ENCODE measurements around the gene LONRF3. TPM values are rescaled to one million over a fixed set of nuclear protein-coding genes. Genes with fewer than 3 reads are reported as not detected.

The LONRF3 gene
- polyA plus RNA-seq: under 1 TPM; 0.18 to 0.34 TPM

GRCh38 chrX:118974088-118974907 lies at the start of gene LONRF3:
Gene LONRF3 (plus strand): TSS chrX:118974618. CDS start chrX:118974781, 163 bp downstream.
- peaks cover 0 to 3% of the 10 kb centered on the region in 2 donors for H3K9me3 ChIP-seq (ENCODE audit: control insufficient read depth in 2 of 2, insufficient read depth in 1 of 2, low read depth in 1 of 2, low read length in 1 of 2)
- 1 to 36% methylated on average over 44 to 45 of the region's 45 CpGs for WGBS, 2 donors

GRCh38 chrX:118928151-118928550 lies 46.3 kb upstream of the LONRF3 start:
- Histone ChIP-seq H3K27me3 (ENCODE audit: control insufficient read depth in 1 of 2, insufficient read depth in 2 of 2, low read length in 2 of 2) (no peaks in the 10 kb centered on the region), H3K4me3 (ENCODE audit: low read depth in 1 of 2, low read length in 2 of 2) (no peak overlapping the region), H3K9me3 (ENCODE audit: control insufficient read depth in 2 of 2, insufficient read depth in 1 of 2, low read depth in 1 of 2, low read length in 1 of 2) (no peaks in the 10 kb centered on the region), H3K4me1 (ENCODE audit: control insufficient read depth in 2 of 2, insufficient read depth in 2 of 2, low read length in 1 of 2) (no peaks in the 10 kb centered on the region), H3K27ac (ENCODE audit: low read depth in 2 of 2, low read length in 1 of 2) (no peak overlapping the region), H3K36me3 (ENCODE audit: control insufficient read depth in 2 of 2, insufficient read depth in 2 of 2, low read length in 1 of 2) (no peaks in the 10 kb centered on the region)
- 24 to 31% methylated on average over 2 of the region's 2 CpGs for WGBS, 2 donors

More at GRCh38 chrX:118974088-118974907, at the start of gene LONRF3:
- Histone ChIP-seq H3K4me3 (ENCODE audit: low read depth in 1 of 2, low read length in 2 of 2) (peak within 1 kb of the TSS; percentile 38 to 42), H3K27me3 (ENCODE audit: control insufficient read depth in 1 of 2, insufficient read depth in 2 of 2, low read length in 2 of 2) (peaks cover 0 to 6% of the 10 kb centered on the region in 2 donors), H3K36me3 (ENCODE audit: control insufficient read depth in 2 of 2, insufficient read depth in 2 of 2, low read length in 1 of 2) (no peaks in the 10 kb centered on the region), H3K4me1 (ENCODE audit: control insufficient read depth in 2 of 2, insufficient read depth in 2 of 2, low read length in 1 of 2) (no peaks in the 10 kb centered on the region), H3K27ac (ENCODE audit: low read depth in 2 of 2, low read length in 1 of 2) (peak within 1 kb of the TSS; percentile 59 to 65)

GRCh38 chrX:118935352-118935751 lies 39.1 kb upstream of the LONRF3 start:
- Histone ChIP-seq H3K36me3 (ENCODE audit: control insufficient read depth in 2 of 2, insufficient read depth in 2 of 2, low read length in 1 of 2) (no peaks in the 10 kb centered on the region), H3K27ac (ENCODE audit: low read depth in 2 of 2, low read length in 1 of 2) (no peak overlapping the region), H3K4me3 (ENCODE audit: low read depth in 1 of 2, low read length in 2 of 2) (no peak overlapping the region), H3K4me1 (ENCODE audit: control insufficient read depth in 2 of 2, insufficient read depth in 2 of 2, low read length in 1 of 2) (no peaks in the 10 kb centered on the region), H3K9me3 (ENCODE audit: control insufficient read depth in 2 of 2, insufficient read depth in 1 of 2, low read depth in 1 of 2, low read length in 1 of 2) (no peaks in the 10 kb centered on the region), H3K27me3 (ENCODE audit: control insufficient read depth in 1 of 2, insufficient read depth in 2 of 2, low read length in 2 of 2) (no peaks in the 10 kb centered on the region)
- 90 to 97% methylated on average over 1 of the region's 1 CpG for WGBS, 2 donors

- Histone ChIP-seq H3K27me3 (ENCODE audit: control insufficient read depth in 1 of 2, insufficient read depth in 2 of 2, low read length in 2 of 2) (no peaks in the 10 kb centered on the region), H3K4me1 (ENCODE audit: control insufficient read depth in 2 of 2, insufficient read depth in 2 of 2, low read length in 1 of 2) (no peaks in the 10 kb centered on the region), H3K4me3 (ENCODE audit: low read depth in 1 of 2, low read length in 2 of 2) (no peak overlapping the region), H3K36me3 (ENCODE audit: control insufficient read depth in 2 of 2, insufficient read depth in 2 of 2, low read length in 1 of 2) (no peaks in the 10 kb centered on the region), H3K9me3 (ENCODE audit: control insufficient read depth in 2 of 2, insufficient read depth in 1 of 2, low read depth in 1 of 2, low read length in 1 of 2) (no peaks in the 10 kb centered on the region), H3K27ac (ENCODE audit: low read depth in 2 of 2, low read length in 1 of 2) (no peak overlapping the region)
- 49 to 59% methylated on average over 2 of the region's 2 CpGs for WGBS, 2 donors
Observed at GRCh38 chrX:118941147-118941546, 33.3 kb upstream of the LONRF3 start.

- no peaks in the 10 kb centered on the region for H3K27me3 ChIP-seq (ENCODE audit: control insufficient read depth in 1 of 2, insufficient read depth in 2 of 2, low read length in 2 of 2)
- H3K27ac ChIP-seq (ENCODE audit: low read depth in 2 of 2, low read length in 1 of 2): no peak overlapping the region
- no peaks in the 10 kb centered on the region for H3K36me3 ChIP-seq (ENCODE audit: control insufficient read depth in 2 of 2, insufficient read depth in 2 of 2, low read length in 1 of 2)
- no peaks in the 10 kb centered on the region for H3K4me1 ChIP-seq (ENCODE audit: control insufficient read depth in 2 of 2, insufficient read depth in 2 of 2, low read length in 1 of 2)
- no peak overlapping the region for H3K4me3 ChIP-seq (ENCODE audit: low read depth in 1 of 2, low read length in 2 of 2)
- no peaks in the 10 kb centered on the region for H3K9me3 ChIP-seq (ENCODE audit: control insufficient read depth in 2 of 2, insufficient read depth in 1 of 2, low read depth in 1 of 2, low read length in 1 of 2)
- WGBS, 2 donors: 54 to 61% methylated on average over 2 of the region's 2 CpGs
Observed at GRCh38 chrX:118943102-118943501, 31.3 kb upstream of the LONRF3 start.

GRCh38 chrX:118945921-118946320 lies 28.5 kb upstream of the LONRF3 start:
- Histone ChIP-seq H3K27ac (ENCODE audit: low read depth in 2 of 2, low read length in 1 of 2) (no peak overlapping the region), H3K4me3 (ENCODE audit: low read depth in 1 of 2, low read length in 2 of 2) (no peak overlapping the region), H3K36me3 (ENCODE audit: control insufficient read depth in 2 of 2, insufficient read depth in 2 of 2, low read length in 1 of 2) (no peaks in the 10 kb centered on the region), H3K9me3 (ENCODE audit: control insufficient read depth in 2 of 2, insufficient read depth in 1 of 2, low read depth in 1 of 2, low read length in 1 of 2) (no peaks in the 10 kb centered on the region), H3K4me1 (ENCODE audit: control insufficient read depth in 2 of 2, insufficient read depth in 2 of 2, low read length in 1 of 2) (no peaks in the 10 kb centered on the region), H3K27me3 (ENCODE audit: control insufficient read depth in 1 of 2, insufficient read depth in 2 of 2, low read length in 2 of 2) (no peaks in the 10 kb centered on the region)
- WGBS, 2 donors: 62 to 73% methylated on average over 2 of the region's 2 CpGs

- Histone ChIP-seq H3K36me3 (ENCODE audit: control insufficient read depth in 2 of 2, insufficient read depth in 2 of 2, low read length in 1 of 2) (no peaks in the 10 kb centered on the region), H3K4me1 (ENCODE audit: control insufficient read depth in 2 of 2, insufficient read depth in 2 of 2, low read length in 1 of 2) (no peaks in the 10 kb centered on the region), H3K4me3 (ENCODE audit: low read depth in 1 of 2, low read length in 2 of 2) (no peak overlapping the region), H3K9me3 (ENCODE audit: control insufficient read depth in 2 of 2, insufficient read depth in 1 of 2, low read depth in 1 of 2, low read length in 1 of 2) (no peaks in the 10 kb centered on the region), H3K27me3 (ENCODE audit: control insufficient read depth in 1 of 2, insufficient read depth in 2 of 2, low read length in 2 of 2) (no peaks in the 10 kb centered on the region), H3K27ac (ENCODE audit: low read depth in 2 of 2, low read length in 1 of 2) (no peak overlapping the region)
- WGBS, 2 donors: 76 to 84% methylated on average over 1 of the region's 1 CpG
Observed at GRCh38 chrX:118948270-118948669, 26.1 kb upstream of the LONRF3 start.

GRCh38 chrX:118961866-118962560 lies 12.4 kb upstream of the LONRF3 start:
- Histone ChIP-seq H3K4me1 (ENCODE audit: control insufficient read depth in 2 of 2, insufficient read depth in 2 of 2, low read length in 1 of 2) (no peaks in the 10 kb centered on the region), H3K27me3 (ENCODE audit: control insufficient read depth in 1 of 2, insufficient read depth in 2 of 2, low read length in 2 of 2) (peaks cover 0 to 4% of the 10 kb centered on the region in 2 donors), H3K36me3 (ENCODE audit: control insufficient read depth in 2 of 2, insufficient read depth in 2 of 2, low read length in 1 of 2) (no peaks in the 10 kb centered on the region), H3K4me3 (ENCODE audit: low read depth in 1 of 2, low read length in 2 of 2) (no peak overlapping the region), H3K27ac (ENCODE audit: low read depth in 2 of 2, low read length in 1 of 2) (no peak overlapping the region), H3K9me3 (ENCODE audit: control insufficient read depth in 2 of 2, insufficient read depth in 1 of 2, low read depth in 1 of 2, low read length in 1 of 2) (no peaks in the 10 kb centered on the region)
- 55 to 75% methylated on average over 4 of the region's 4 CpGs for WGBS, 2 donors

GRCh38 chrX:118963159-118963558 lies 11.3 kb upstream of the LONRF3 start:
- H3K27ac ChIP-seq (ENCODE audit: low read depth in 2 of 2, low read length in 1 of 2): no peak overlapping the region
- H3K9me3 ChIP-seq (ENCODE audit: control insufficient read depth in 2 of 2, insufficient read depth in 1 of 2, low read depth in 1 of 2, low read length in 1 of 2): no peaks in the 10 kb centered on the region
- 66 to 71% methylated on average over 2 of the region's 2 CpGs for WGBS, 2 donors
- peaks cover 0 to 4% of the 10 kb centered on the region in 2 donors for H3K27me3 ChIP-seq (ENCODE audit: control insufficient read depth in 1 of 2, insufficient read depth in 2 of 2, low read length in 2 of 2)
- no peak overlapping the region for H3K4me3 ChIP-seq (ENCODE audit: low read depth in 1 of 2, low read length in 2 of 2)
- no peaks in the 10 kb centered on the region for H3K4me1 ChIP-seq (ENCODE audit: control insufficient read depth in 2 of 2, insufficient read depth in 2 of 2, low read length in 1 of 2)
- H3K36me3 ChIP-seq (ENCODE audit: control insufficient read depth in 2 of 2, insufficient read depth in 2 of 2, low read length in 1 of 2): no peaks in the 10 kb centered on the region

Data from esophagus (tissue), 2 donors.